Pons (tissue), 1 donor: Measurements from ENCODE around the gene SPEM1.
A peak's percentile ranks its signal among the peaks of the same experiment; 100 is the strongest.

Source experiments
- DNase-seq: peaks from one replicate; pipeline ENCODE4 v3.0.0-alpha.2; 2016; ENCODE audit warnings: low spot score

The SPEM1 gene

GRCh38 chr17:7421186-7421585 lies 1.1 kb downstream of the SPEM1 start:
- DNase-seq = no peak

DNA sequence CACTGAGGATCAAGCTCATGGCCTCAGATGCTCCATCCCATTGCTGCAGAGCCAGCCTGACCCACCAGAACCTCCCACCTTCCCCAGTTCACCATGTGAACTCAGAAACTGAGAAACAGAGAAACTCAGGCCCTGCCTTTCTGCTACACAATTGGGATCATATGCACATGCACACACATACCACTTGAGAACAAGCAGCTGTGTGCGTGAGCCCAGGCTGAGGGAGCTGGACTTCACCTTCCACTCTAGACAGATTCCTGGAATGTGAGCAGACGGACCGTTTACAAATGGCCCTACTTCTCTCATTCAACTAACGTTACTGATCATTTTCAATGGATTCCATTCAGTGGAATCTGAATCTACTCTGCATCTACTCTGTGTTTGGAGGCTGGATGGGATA lies 3.6 kb downstream of the SPEM1 start:
- DNase-seq = no peak

GRCh38 chr17:7425316-7425715 lies 5.2 kb downstream of the SPEM1 start, which contains the start of gene SPEM2:
Gene SPEM2 (plus strand): TSS chr17:7425616. CDS start chr17:7425689, 73 bp downstream.
- DNase-seq = no peak

- DNase-seq = no peak
These were observed 5.6 kb downstream of the SPEM1 start for GRCh38 chr17:7425756-7426155.

DNA sequence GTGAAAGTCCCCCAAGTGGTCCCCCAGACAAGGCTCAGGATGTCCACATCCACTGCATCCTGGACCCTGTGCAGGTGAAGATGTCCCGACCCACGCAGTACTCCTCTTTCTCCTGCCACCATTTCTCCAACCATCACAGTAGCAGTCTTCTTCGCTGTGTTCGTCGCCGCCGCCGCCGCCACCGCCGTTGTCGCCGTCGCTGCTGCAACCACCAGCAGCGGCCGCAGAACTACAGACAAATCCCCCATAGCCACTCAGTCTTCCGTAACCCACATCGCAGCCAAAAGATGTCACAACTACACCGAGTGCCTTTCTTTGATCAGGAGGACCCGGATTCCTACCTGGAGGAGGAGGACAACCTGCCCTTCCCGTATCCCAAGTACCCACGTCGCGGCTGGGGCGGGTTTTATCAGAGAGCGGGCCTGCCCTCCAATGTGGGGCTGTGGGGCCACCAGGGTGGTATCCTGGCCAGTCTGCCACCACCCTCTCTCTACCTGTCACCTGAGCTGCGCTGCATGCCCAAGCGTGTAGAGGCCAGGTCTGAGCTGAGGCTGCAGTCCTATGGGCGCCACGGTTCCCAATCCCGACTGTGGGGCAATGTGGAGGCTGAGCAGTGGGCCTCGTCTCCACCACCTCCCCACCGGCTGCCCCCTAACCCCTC lies 6.2 kb downstream of the SPEM1 start:
- DNase-seq = no peak

DNA sequence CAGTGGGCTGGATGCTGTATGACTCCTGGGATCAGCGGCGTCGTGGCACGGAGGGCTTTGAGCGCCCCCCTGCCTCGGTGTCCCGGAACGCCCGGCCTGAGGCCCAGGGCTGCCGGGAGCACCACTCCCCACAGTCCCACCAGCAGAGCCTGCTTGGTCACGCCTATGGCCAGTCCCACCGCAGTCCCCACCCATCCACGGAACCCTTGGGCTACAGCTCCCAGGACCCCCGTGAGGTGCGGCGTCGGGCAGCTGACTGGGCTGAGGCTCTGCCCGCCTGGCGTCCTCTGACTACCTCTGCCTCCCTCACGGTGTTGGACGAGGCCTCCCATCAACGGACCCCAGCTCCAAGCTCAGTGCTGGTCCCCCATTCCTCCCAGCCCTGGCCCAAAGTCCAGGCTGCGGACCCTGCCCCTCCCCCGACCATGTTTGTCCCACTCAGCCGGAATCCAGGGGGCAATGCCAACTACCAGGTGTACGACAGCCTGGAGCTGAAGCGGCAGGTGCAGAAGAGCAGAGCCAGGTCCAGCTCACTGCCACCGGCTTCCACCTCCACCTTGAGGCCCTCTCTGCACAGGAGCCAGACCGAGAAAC lies 6.9 kb downstream of the SPEM1 start:
- DNase-seq = no peak

DNA sequence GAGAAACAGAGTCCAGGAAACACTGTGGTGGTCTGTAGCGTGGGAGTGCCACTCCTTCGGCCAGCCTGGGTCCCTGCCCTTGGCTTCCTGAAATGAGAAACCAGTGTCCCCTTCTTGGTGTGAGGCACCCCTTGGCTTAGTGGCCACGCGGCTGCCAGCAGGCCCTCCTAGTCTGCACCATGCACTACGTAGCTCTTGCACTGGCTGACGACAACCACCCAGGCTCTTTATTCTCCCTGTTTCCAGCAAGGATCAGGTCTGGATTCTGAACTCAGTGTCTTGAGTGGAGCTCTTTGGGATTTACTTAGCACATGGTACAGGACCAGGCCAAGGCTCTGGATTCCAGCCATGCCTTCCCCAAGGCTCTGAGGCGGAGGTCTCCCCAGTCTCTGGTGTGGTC lies 7.4 kb downstream of the SPEM1 start:
- DNase-seq = no peak

DNA sequence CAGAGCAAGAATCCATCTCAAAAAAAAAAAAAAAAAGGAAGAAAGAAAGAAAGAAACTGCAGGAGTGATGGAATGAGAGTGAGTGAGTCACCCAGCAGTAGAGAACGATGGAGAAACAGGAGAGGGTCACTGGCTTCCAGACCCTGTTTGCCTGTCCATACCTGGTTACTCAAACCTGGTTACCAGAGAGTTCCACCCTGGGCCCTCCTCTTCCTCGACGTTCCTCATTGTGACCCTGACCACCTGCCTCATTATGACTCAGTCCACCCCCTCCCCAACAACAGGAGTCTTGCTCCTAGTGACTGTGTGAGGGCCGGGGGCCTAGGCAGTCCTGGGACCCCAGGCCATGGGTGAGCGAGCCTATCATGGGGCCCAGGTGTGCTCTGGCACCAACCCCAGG lies 8.4 kb downstream of the SPEM1 start, which contains the start of gene SPEM3:
Gene SPEM3, plus strand, starts transcription at position 301 of the 400 bp plus-strand sequence. Its CDS starts 46 bp downstream, at position 347.
- no peak for DNase-seq

- no peak for DNase-seq
These were observed 9.6 kb downstream of the SPEM1 start for GRCh38 chr17:7429722-7430121.

GRCh38 chr17:7431231-7431630 lies 11.1 kb downstream of the SPEM1 start:
- no peak for DNase-seq

- DNase-seq = no peak
These were observed 12.2 kb downstream of the SPEM1 start for GRCh38 chr17:7432296-7432695.

- no peak for DNase-seq
These were observed 15.8 kb downstream of the SPEM1 start for GRCh38 chr17:7435676-7436555.

- peak; percentile 66 for DNase-seq
These were observed 16.6 kb downstream of the SPEM1 start for GRCh38 chr17:7436556-7437368.

- DNase-seq = no peak
These were observed 17.3 kb downstream of the SPEM1 start for GRCh38 chr17:7437369-7437863.

DNA sequence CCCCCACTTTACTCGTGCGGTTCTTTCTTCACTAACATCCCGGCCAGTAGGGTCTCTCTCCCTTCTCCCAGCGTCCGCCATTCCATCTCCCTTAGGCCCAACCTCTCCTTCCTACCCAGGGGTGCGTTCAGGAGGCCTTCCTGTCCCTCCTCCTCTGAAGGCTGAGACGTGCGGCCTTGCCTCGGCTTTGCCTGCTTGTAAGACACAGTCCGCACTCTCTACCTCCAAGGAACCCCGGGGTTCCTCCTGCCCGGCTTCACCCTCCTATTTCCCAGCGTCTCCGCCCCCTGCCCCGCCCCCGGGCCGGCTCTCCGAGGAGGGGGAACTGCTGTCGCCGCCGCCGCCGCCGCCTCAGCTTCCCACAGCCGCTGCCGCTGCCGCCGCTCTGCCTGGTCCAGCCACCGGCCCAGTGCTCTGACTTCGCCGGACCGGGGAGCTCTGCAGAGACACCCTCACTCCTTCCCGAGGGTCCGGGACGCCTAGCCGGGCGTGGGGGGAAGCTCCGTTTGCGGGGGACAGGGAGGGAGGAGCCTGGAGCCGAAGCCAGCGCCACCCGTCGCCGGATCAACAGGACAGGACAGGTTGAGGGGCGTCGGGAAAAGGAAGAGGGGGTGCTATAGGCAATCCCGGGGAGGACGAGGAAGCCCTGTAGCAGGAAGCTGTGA lies 18.0 kb downstream of the SPEM1 start:
- no peak for DNase-seq

GRCh38 chr17:7438656-7439460 lies 18.7 kb downstream of the SPEM1 start:
- no peak for DNase-seq

DNA sequence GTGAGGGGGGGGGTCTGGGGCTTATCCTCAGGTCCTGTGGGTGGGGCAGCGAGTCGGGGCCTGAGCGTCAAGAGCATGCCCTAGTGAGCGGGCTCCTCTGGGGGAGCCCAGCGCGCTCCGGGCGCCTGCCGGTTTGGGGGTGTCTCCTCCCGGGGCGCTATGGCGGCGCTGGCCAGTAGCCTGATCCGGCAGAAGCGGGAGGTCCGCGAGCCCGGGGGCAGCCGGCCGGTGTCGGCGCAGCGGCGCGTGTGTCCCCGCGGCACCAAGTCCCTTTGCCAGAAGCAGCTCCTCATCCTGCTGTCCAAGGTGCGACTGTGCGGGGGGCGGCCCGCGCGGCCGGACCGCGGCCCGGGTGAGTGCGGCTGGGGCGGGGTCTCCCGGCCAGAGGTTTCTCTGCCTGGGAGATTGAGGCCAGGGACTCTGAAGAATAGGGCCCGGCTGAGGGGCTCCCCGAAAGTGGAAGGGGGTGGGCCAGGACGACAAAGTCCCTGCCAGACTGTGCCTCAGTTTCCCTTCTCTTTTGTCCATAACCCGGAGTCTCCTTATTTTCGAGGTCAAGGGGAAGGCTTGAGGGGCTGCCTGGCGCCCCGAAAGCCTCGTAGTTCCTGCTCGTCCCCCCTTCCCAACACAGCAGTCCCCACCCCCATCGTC lies 19.5 kb downstream of the SPEM1 start, which contains the start of gene FGF11:
Gene FGF11, plus strand, starts transcription at position 51 of the 651 bp plus-strand sequence. Its CDS starts 109 bp downstream, at position 160.
- no peak for DNase-seq

DNA sequence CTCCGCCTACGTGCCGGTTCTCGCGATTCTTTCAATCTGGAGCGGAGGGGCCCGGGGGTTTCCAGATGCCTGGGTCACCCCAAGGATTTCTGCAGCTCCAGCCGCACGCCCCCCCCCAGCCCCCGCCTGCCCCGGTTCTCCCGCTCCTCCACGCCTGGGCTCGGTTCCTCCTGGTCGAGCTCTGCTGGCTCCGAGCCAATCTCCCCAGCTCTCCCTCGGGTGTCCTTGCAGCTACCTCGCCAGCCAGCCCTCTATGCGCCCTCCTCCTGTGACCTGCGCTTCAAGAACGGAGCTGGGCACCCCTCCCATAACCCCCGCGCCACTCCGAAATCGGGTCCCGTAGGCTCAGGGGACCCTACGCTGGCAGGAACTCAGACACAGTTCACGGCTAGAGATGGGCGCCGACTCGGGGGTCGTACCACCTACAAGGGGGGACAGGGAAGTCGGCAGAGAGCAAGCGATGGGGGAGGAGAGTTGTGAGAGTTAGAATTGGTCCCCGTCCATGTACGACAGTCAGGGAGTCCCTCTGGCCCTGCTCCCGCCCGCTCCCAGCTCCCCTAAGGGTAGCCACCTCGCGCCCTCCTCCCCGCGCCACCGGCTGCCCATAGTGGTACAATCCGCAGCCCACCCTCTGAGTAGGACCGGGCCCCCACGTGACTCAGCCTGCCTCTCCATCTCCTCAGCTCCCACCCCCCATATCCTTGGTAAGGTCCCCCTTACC lies 20.1 kb downstream of the SPEM1 start:
- DNase-seq = no peak

DNA sequence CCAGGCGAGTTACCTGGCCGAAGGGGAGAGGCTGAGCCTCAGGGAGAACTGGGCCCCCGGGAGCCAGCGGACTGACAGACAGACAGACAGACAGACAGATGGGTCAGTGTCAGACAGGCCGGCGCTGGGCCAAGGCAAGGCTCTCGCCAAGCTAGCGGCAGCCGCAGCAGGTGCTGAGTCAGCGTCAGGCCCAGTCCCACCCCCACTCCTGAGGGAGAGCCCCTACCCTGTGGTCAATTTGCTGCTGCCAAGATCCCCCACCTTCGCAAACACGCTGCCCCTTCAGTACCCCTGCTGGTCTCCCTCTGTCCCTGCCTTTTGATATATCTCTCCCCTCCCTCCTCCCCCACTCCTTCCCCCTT lies 20.7 kb downstream of the SPEM1 start:
- no peak for DNase-seq
